ENCODE data around the gene PTRH2.

DNA sequence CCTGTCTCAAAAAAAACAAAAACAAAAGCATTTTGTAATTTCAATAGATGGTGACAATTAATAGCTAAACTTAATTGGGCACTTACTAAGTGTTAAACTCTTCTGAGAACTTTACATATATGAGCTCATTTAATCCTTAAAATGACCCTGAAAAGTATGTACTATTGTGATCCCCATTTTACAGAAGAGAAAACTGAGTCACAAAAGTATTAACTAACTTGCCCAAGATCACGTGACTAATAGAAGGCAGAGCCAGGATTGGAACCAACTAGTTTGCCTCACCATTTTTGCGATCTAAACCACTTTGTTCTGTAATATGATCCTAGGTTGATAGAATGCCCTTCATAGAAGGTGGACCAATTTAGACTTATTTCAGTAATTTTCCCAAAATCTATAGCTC, 26.5 kb upstream of the PTRH2 start:
- TF ChIP-seq, protein P1, sequence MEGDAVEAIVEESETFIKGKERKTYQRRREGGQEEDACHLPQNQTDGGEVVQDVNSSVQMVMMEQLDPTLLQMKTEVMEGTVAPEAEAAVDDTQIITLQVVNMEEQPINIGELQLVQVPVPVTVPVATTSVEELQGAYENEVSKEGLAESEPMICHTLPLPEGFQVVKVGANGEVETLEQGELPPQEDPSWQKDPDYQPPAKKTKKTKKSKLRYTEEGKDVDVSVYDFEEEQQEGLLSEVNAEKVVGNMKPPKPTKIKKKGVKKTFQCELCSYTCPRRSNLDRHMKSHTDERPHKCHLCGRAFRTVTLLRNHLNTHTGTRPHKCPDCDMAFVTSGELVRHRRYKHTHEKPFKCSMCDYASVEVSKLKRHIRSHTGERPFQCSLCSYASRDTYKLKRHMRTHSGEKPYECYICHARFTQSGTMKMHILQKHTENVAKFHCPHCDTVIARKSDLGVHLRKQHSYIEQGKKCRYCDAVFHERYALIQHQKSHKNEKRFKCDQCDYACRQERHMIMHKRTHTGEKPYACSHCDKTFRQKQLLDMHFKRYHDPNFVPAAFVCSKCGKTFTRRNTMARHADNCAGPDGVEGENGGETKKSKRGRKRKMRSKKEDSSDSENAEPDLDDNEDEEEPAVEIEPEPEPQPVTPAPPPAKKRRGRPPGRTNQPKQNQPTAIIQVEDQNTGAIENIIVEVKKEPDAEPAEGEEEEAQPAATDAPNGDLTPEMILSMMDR (IDR thresholded peaks at IDR 0.05; ENCODE audit: poor library complexity): no peak
- TF ChIP-seq EZH2phosphoT487 (IDR thresholded peaks at IDR 0.05; ENCODE audit: low read depth, severe bottlenecking, unreplicated experiment) (no peak), EZH2 (IDR thresholded peaks at IDR 0.05; ENCODE audit: borderline replicate concordance) (no peak)
